K562 (cell line): ENCODE results near the gene ZDHHC24. TPM values are rescaled to one million over a fixed set of nuclear protein-coding genes. Genes with fewer than 3 reads are reported as not detected.

Experiments used
- ATAC-seq: fragments of 200-7000 bp; cut with Tn5 transposase; 3 replicates; pipeline ENCODE4 v1.9.1; 2020; ENCODE audit warnings: moderate library complexity
- BruUV-seq: library from RNA; stranded (reverse); fragments of 400-500 nt; replicated peaks from 2 replicates; lab custom pipeline; 2021; lab: Mats Ljungman, UMichigan
- CTCF ChIA-PET: fragments of 300-600 bp; formaldehyde crosslinking; extraction: SDS; loops from one replicate; lab custom pipeline; 2021; ENCODE audit warnings: low intra/inter-chr PET ratio; lab: Yijun Ruan, JAX
- POLR2A ChIA-PET: fragments of 300-600, 350-650 bp; sonication (Branson Sonifier 250); formaldehyde crosslinking; extraction: SDS; loops from one replicate; lab custom pipeline; 2021; ENCODE audit warnings: antibody characterized with exemption, inconsistent platforms; lab: Yijun Ruan, JAX
- DNase-seq, 4 experiments: peaks; one replicate each; pipeline versions ENCODE4 v3.0.0 to v3.0.0-alpha.2; 2011 to 2018; ENCODE audit warnings: low spot score in 3 of 4, mixed read lengths in 3 of 4; ENCODE audit errors: extremely low read depth in 1 of 4
- FAIRE-seq: peaks from 2 replicates; lab custom pipeline; 2011; peaks lifted over from hg19 to GRCh38; lab: Jason Lieb, UNC
- H2AFZ ChIP-seq: 2 replicates; pipeline ENCODE4 v1.6.0; 2011; ENCODE audit warnings: low read depth, low read length, control low read depth, inconsistent platforms
- H3K27ac ChIP-seq: fragments of 200-600 bp; 3 replicates; pipeline ENCODE4 v1.8.0; 2011; ENCODE audit warnings: low read depth, mild to moderate bottlenecking, control low read depth, inconsistent platforms, low read length, moderate library complexity, mixed read lengths; ENCODE audit errors: extremely low read depth
- H3K27me3 ChIP-seq, 2 experiments: fragments of 300-600 bp in 1 of 2; 2 replicates in 1 of 2; 3 replicates in 1 of 2; pipeline versions ENCODE4 v1.6.0 to v1.8.0; 2011; ENCODE audit warnings: inconsistent platforms in 2 of 2, low read length in 2 of 2, mild to moderate bottlenecking in 1 of 2, mixed read lengths in 1 of 2, moderate library complexity in 1 of 2; ENCODE audit not compliant: control insufficient read depth in 2 of 2, insufficient read depth in 2 of 2
- H3K36me3 ChIP-seq: fragments of 300-600 bp; 3 replicates; pipeline ENCODE4 v1.8.0; 2011; ENCODE audit warnings: mild to moderate bottlenecking, low read length, inconsistent platforms; ENCODE audit not compliant: control insufficient read depth, insufficient read depth
- H3K4me1 ChIP-seq, 2 experiments: fragments of 200-600 bp in 1 of 2; replicated peaks in 1 of 2; 2 replicates in 1 of 2; 3 replicates in 1 of 2; pipeline versions ENCODE4 v1.5.1 to v1.8.0; 2011; ENCODE audit warnings: inconsistent platforms in 2 of 2, low read length in 2 of 2, mild to moderate bottlenecking in 1 of 2, mixed read lengths in 1 of 2, moderate library complexity in 1 of 2; ENCODE audit not compliant: control insufficient read depth in 2 of 2, insufficient read depth in 2 of 2
- H3K4me2 ChIP-seq: 2 replicates; pipeline ENCODE4 v1.6.1; 2011; ENCODE audit warnings: low read length, control low read depth, inconsistent platforms, mixed read lengths; ENCODE audit not compliant: insufficient read depth
- H3K4me3 ChIP-seq: fragments of 200-600 bp; sonication (generic), shearing (Covaris generic); 2 replicates; pipeline ENCODE4 v1.5.1; 2016; ENCODE audit warnings: control low read depth, inconsistent platforms
- H3K79me2 ChIP-seq: fragments of 200-600 bp; 3 replicates; pipeline ENCODE4 v1.8.0; 2011; ENCODE audit warnings: low read length, inconsistent platforms; ENCODE audit not compliant: control insufficient read depth, insufficient read depth
- H3K9ac ChIP-seq, 2 experiments: 2 replicates each; pipeline versions ENCODE4 v1.6.0 to v1.6.1; 2011; ENCODE audit warnings: low read depth in 2 of 2, low read length in 2 of 2, control low read depth in 1 of 2, inconsistent platforms in 1 of 2, mild to moderate bottlenecking in 1 of 2, mixed read lengths in 1 of 2; ENCODE audit not compliant: insufficient read depth in 1 of 2
- H3K9me1 ChIP-seq: one replicate; pipeline ENCODE4 v1.6.0; 2011; ENCODE audit warnings: inconsistent platforms, mild to moderate bottlenecking, low read length, moderate library complexity; ENCODE audit not compliant: control insufficient read depth, insufficient read depth
- H3K9me3 ChIP-seq: replicated peaks from 2 replicates; pipeline ENCODE4 v1.5.1; 2011; ENCODE audit warnings: low read depth, low read length, inconsistent platforms; ENCODE audit not compliant: control insufficient read depth, insufficient read depth
- H4K20me1 ChIP-seq: replicated peaks from 2 replicates; pipeline ENCODE4 v1.6.1; 2011; ENCODE audit warnings: low read length, inconsistent platforms, mixed read lengths; ENCODE audit not compliant: control insufficient read depth, insufficient read depth
- ARHGAP35 ChIP-seq: fragments of 450-650 bp; IDR thresholded peaks from 2 replicates; pipeline ENCODE4 v1.6.1; 2018; ENCODE audit not compliant: partially characterized antibody
- C11orf30 ChIP-seq: fragments of 450-650 bp; IDR thresholded peaks from 2 replicates; pipeline ENCODE4 v1.6.1; 2016; ENCODE audit warnings: low read depth, mild to moderate bottlenecking
- EZH2 ChIP-seq: IDR thresholded peaks from 2 replicates; pipeline ENCODE4 v1.6.1; 2012; ENCODE audit warnings: low read depth, mild to moderate bottlenecking, inconsistent platforms, low read length, borderline replicate concordance
- FUS ChIP-seq: fragments of 200-400 bp; formaldehyde crosslinking; optimal IDR thresholded peaks from 2 replicates; pipeline ENCODE3; 2017; ENCODE audit warnings: low read depth, low read length
- GTF2A2 ChIP-seq: IDR thresholded peaks from 2 replicates; pipeline ENCODE4 v1.6.1; 2016; ENCODE audit warnings: mild to moderate bottlenecking, missing genetic modification characterization, missing compliant biosample characterization
- KDM1A ChIP-seq, 2 experiments: fragments of 450-650 bp; IDR thresholded peaks; 2 replicates each; pipeline ENCODE4 v1.6.1; 2016; ENCODE audit warnings: mild to moderate bottlenecking in 2 of 2
- MYBL2 ChIP-seq, 2 experiments: fragments of 450-650 bp in 1 of 2; sonication (generic) in 1 of 2; formaldehyde crosslinking in 1 of 2; IDR thresholded peaks; 2 replicates each; pipeline versions ENCODE4 v1.6.1 to v1.8.1; 2017 to 2022; ENCODE audit warnings: borderline replicate concordance in 1 of 2, inconsistent platforms in 1 of 2, low read depth in 1 of 2, mild to moderate bottlenecking in 1 of 2, missing genetic modification reagents in 1 of 2, moderate library complexity in 1 of 2
- NEUROD1 ChIP-seq: fragments of 150-350 bp; IDR thresholded peaks from 2 replicates; pipeline ENCODE4 v1.6.1; 2014; ENCODE audit warnings: borderline replicate concordance, low read length, low read depth; ENCODE audit not compliant: partially characterized antibody
- ZNF311 ChIP-seq: fragments of 250-450 bp; sonication (Bioruptor Pico); IDR thresholded peaks from 2 replicates; pipeline ENCODE4 v1.4.0; 2020; ENCODE audit warnings: mild to moderate bottlenecking, moderate library complexity
- WGBS: fragments of 100-300 bp; shearing (Covaris generic); methylation state at CpG from one replicate; pipeline ENCODE4 v1.1.6; 2016; ENCODE audit warnings: low coverage, mixed read lengths; ENCODE audit not compliant: insufficient coverage; ENCODE audit errors: missing lambda C conversion rate; 5-methylcytosine and 5-hydroxymethylcytosine counted together
- in situ Hi-C: fragments of 300-500 bp; cut with MboI; formaldehyde crosslinking; loops from 4 replicates; pipeline ENCODE4 v1.15.0; 2018; ENCODE audit warnings: inconsistent platforms, mixed read lengths
- intact Hi-C: fragments of 100-400 bp; cut with micrococcal nuclease; formaldehyde crosslinking; loops from 2 replicates; pipeline ENCODE4 v1.14.2; 2022
- polyA plus RNA-seq, 8 experiments: library from polyadenylated mRNA; depleted of rRNA in 4 of 8; stranded (reverse) in 5 of 8; unstranded in 3 of 8; fragments of >200 nt; fragmentation: Nextera tagmentation in 2 of 8; fragmentation: Illumina TruSeq in 1 of 8; extraction: Ambion mirVana in 2 of 8; extraction: Trizol in 1 of 8; gene quantifications; 2 replicates each; pipeline versions ENCODE4 v1.2.1 to v1.2.3, GENCODE V29; 2011 to 2014; ENCODE audit warnings: inconsistent platforms in 1 of 8, missing spikeins in 1 of 8
- total RNA-seq, 7 experiments: library from RNA; depleted of rRNA in 6 of 7; stranded (reverse); fragments of >200 nt in 6 of 7; fragmentation: Illumina TruSeq in 2 of 7; extraction: Trizol in 2 of 7; gene quantifications; 2 replicates each; pipeline versions ENCODE4 v1.2.1 to v1.2.3, GENCODE V29; 2011 to 2021; ENCODE audit warnings: low replicate concordance in 1 of 7
- TF ChIP-seq, protein P1 (sequence below): IDR thresholded peaks from 2 replicates; pipeline ENCODE4 v1.6.1; 2012; ENCODE audit warnings: low read depth, low read length, improper control_type of control experiment, borderline replicate concordance
- TF ChIP-seq, protein P2 (sequence below): fragments of 450-650 bp; IDR thresholded peaks from 2 replicates; pipeline ENCODE4 v1.6.1; 2017; ENCODE audit warnings: mild to moderate bottlenecking, moderate library complexity

Gene ZDHHC24
- total and polyA plus RNA-seq, 9 of the 15 experiments (the other 6 are each of a cell fraction or from before 2014, with no cell fraction given) = 0.45 to 11.2 (median 2.7) TPM

DNA sequence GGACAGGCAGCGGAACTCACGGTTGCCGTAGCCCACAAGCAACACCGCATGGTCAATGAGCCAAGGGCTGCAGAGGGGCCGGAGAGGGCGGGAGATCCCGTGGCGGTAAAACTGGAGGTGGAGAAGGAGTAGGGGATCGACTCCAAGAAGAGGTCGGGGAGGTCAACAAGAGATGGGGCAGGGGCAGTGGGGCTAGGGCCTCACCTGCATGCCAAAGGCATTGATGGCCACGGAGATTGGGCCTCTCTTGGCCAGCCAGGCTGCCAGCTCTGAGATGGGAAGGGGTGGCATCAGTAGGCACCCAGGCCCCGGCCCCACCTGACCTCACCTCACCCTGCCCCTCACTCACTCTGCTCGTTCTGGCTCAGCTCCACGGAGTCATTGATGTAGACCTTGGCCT lies 18.7 kb upstream of the ZDHHC24 start:
- ATAC-seq (no peak), DNase-seq (no peak), FAIRE-seq (no peak)
- no TSS peak for BruUV-seq
- ChIA-PET CTCF (no interaction called here), POLR2A (interaction anchor here (0.9 to 1.1 kb wide), 2 partner anchors 9 to 11 kb away, joined by 3 read pairs; no protein-coding TSS in a partner anchor)
- no peaks in the 10 kb centered on the region for H3K9me1 ChIP-seq
- no peak overlapping the region for H3K4me2 ChIP-seq
- no peaks in the 10 kb centered on the region for H3K36me3 ChIP-seq
- H3K27me3 ChIP-seq = peaks cover 0 to 10% of the 10 kb centered on the region in 2 experiments; a peak in 2 of 5 replicates
- H3K79me2 ChIP-seq = no peaks in the 10 kb centered on the region
- no peaks in the 10 kb centered on the region for H4K20me1 ChIP-seq
- in situ Hi-C loops = no loop called here
- intact Hi-C loops = no loop called here
- peak overlapping the region in 1 of 2 experiments; percentile 27; a peak in 1 of 4 replicates for H3K9ac ChIP-seq
- H2AFZ ChIP-seq = no peak overlapping the region
- H3K27ac ChIP-seq = no peak overlapping the region
- no peaks in the 10 kb centered on the region for H3K9me3 ChIP-seq
- peaks cover 11 to 36% of the 10 kb centered on the region in 2 experiments; a peak in 4 of 5 replicates for H3K4me1 ChIP-seq
- WGBS = 32% methylated on average over 14 of the region's 14 CpGs
- TF ChIP-seq GTF2A2 = no peak
- no peak for TF ChIP-seq EZH2
- TF ChIP-seq NEUROD1 = no peak
- TF ChIP-seq, protein P1, sequence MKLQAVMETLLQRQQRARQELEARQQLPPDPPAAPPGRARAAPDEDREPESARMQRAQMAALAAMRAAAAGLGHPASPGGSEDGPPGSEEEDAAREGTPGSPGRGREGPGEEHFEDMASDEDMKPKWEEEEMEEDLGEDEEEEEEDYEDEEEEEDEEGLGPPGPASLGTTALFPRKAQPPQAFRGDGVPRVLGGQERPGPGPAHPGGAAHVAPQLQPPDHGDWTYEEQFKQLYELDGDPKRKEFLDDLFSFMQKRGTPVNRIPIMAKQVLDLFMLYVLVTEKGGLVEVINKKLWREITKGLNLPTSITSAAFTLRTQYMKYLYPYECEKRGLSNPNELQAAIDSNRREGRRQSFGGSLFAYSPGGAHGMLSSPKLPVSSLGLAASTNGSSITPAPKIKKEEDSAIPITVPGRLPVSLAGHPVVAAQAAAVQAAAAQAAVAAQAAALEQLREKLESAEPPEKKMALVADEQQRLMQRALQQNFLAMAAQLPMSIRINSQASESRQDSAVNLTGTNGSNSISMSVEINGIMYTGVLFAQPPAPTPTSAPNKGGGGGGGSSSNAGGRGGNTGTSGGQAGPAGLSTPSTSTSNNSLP = no peak
- TF ChIP-seq KDM1A (IDR thresholded peaks at IDR 0.05) = no peak
- TF ChIP-seq FUS = no peak
- no peak for TF ChIP-seq C11orf30
- TF ChIP-seq, protein P2, sequence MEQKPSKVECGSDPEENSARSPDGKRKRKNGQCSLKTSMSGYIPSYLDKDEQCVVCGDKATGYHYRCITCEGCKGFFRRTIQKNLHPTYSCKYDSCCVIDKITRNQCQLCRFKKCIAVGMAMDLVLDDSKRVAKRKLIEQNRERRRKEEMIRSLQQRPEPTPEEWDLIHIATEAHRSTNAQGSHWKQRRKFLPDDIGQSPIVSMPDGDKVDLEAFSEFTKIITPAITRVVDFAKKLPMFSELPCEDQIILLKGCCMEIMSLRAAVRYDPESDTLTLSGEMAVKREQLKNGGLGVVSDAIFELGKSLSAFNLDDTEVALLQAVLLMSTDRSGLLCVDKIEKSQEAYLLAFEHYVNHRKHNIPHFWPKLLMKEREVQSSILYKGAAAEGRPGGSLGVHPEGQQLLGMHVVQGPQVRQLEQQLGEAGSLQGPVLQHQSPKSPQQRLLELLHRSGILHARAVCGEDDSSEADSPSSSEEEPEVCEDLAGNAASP = no peak
- no peak for TF ChIP-seq MYBL2 (IDR thresholded peaks at IDR 0.05; ENCODE audit: low read depth)
- no peak for TF ChIP-seq MYBL2 (CRISPR knock-in tag; IDR thresholded peaks at IDR 0.05; ENCODE audit: borderline replicate concordance)
- no peak for TF ChIP-seq ZNF311 (CRISPR knock-in tag)
- no peak for TF ChIP-seq ARHGAP35
- TF ChIP-seq, all 486 proteins: peak for 0
- no peak overlapping the region for H3K4me3 ChIP-seq
